GM21515 (cell line): ENCODE measurements around the gene ISG15.
"Not testable (repeated sequence)": the region's sequence is repeated elsewhere in the genome, so short reads cannot be mapped to it uniquely, and the experiment has no call there.

Experiments used
- ATAC-seq: cut with Tn5 transposase; IDR thresholded peaks from one replicate; pipeline ENCODE4 v1.9.1; 2021; ENCODE audit not compliant: unreplicated experiment

Gene ISG15

GRCh38 chr1:1025730-1026129 is 12.4 kb downstream of the ISG15 start:
- no peak for ATAC-seq

DNA sequence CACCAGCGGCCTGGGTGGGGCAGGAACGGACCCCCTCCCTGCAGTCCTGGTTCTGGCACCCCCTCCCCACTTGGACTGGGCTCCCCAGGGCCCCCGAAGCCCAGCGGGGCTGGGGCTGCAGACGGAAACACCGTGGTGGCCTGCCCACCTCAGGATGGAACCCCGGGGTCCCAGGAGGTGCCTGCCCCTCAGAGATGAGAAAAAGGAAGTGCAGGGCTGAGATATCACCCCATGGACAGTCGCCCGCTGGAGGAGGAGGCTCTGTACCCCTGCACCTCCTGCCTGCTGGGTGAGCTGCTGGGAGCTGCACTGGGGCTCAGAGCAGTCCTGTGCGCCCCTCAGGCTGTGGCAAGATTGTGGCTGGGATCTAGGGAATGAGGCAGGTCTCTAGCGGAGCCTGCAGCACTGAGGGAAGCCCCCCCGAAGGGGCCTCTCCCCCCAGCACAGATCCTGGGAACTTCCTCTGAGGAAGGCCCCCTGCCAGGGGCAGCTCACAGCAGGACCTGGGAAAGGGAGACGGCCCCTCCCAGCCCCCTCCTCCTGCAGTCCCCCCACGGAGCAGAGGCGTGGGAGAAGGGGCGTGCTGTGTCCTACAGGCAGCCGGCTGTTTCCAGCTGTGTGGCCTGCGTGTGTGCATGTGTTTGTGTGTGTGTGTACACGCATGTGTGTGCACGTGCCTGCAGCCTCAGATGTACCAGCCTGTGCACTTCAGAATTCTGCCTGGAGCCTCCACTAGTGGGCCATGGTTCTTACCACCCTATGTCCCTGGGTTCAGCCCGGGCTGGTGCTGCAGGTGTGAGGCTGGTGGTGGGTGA is 13.5 kb downstream of the ISG15 start:
- ATAC-seq: no peak

- ATAC-seq: no peak
Observed at GRCh38 chr1:1027791-1028190, 14.5 kb downstream of the ISG15 start.

DNA sequence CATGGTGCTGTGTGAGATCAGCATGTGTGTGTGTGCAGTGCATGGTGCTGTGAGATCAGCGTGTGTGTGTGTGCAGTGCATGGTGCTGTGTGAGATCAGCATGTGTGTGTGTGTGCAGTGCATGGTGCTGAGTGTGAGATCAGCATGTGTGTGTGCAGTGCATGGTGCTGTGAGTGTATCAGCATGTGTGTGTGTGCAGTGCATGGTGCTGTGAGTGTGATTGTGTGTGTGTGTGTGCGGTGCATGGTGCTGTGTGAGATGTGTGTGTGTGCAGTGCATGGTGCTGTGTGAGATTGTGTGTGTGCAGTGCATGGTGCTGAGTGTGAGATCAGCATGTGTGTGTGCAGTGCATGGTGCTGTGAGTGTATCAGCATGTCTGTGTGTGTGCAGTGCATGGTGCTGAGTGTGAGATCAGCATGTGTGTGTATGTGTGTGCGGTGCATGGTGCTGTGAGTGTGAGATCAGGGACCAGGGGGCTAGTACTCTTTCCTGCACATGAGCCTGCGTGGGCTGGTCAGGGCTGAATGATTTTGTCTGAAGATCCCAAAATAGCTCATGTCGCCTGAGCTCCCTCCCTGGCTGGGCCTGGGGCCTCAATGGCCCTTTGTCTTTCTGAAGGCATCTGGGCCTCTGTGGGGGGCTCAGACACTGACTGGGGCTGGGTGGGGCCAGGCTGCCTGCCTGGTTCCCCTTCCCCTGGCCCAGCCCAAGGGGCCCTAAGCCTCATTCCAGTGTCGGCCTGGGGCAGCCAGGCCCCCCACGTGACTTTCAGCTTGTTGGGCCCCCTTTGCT is 17.8 kb downstream of the ISG15 start:
- not testable (repeated sequence) for ATAC-seq

DNA sequence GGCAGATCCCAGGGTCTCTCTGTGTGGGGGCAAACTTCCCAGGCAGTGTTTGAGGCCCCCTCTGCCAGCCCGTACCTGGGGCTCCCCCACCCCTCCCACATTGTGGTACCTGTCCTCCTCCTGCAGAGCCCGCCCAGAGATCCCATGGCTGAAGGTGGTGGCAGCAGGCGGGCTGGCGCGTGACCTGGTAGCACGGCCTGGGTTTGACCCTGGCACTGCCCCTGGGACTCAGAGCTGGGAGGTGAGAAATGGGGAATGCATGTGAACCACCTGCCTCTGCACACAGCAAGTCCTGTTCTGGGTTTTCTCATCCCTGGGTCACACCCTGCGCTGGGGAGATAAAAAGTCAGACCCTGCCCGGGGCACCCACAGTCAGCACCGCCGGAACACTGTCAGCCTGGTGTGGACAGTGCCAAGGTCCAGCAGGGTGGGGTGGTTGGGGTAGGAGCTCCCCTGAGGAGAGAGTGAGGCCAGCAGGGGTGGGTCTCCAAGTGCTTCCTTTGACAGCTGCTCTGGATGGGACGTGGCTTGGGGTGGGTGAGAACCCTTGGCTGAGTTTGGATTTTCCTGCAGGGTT is 18.4 kb downstream of the ISG15 start:
- ATAC-seq: no peak

DNA sequence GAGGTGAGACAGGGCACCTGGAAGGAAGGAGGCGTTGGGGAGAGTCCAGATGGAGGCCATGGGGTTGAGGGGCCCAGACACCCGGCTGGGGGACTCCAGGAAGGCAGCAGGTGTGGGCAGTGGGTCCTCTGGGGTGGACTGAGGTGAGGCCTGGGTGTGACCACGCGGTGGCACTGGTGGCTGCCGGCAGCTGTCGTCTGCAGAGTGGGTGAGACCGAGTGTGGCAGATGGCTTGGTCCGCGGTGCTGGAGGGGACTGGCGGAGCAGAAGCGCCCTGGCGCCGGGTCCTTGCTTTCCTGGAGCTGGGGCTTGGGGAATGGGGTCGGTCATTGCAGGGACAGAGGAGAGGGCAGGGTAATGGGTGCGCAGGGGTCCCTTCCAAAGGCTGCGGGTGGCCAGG is 19.1 kb downstream of the ISG15 start:
- ATAC-seq: peak; percentile 8

- ATAC-seq: peak; percentile 76
Observed at GRCh38 chr1:1033009-1033587, 19.8 kb downstream of the ISG15 start.

DNA sequence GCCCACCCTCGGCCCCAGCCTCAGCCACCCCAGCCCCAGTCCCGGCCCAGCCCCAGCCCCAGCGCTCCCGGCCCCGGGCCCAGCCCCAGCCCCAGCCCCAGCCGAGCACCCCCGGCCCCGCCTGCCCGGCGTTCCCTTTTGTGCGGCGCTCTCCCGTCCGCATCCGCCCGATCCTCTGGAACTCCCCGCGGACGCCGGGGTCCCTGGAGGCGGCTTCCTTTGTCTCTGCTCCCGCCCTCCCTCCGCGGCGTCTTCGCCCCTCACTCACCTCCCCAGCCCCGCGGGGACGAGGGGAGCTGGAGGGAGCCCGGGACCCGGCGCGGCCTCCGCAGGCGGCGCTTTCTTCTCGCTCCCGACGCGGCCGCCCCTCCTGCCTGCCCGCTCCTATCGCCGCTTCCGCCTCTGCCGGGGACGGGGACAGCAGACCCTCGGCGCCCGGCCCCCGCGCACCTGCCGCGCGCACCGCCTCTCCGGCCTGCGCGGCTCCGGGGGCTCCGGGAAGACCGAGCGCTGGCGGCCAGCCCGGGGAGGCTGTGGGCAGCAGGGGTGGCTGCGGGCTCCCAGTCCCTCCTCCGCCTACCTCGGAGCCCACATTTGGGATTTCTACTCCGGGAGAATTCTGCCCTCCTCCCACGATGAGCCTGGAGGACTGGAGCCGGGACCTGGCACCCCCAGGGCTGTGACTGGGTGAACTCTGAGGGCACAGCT is 20.6 kb downstream of the ISG15 start:
- ATAC-seq: no peak

DNA sequence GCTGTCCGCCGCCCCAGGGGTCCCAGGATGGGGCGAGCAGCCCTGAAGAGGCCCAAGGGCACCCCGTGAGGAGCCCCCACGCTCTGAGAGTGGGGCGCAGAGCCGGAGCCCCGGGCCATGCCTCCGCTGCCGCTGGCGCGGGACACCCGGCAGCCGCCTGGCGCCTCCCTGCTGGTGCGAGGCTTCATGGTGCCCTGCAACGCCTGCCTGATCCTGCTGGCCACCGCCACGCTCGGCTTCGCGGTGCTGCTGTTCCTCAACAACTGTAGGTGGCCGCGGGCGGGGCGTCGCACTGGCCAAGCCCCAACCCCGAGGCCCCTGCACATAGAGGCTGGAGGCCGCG is 21.1 kb downstream of the ISG15 start:
- ATAC-seq: no peak

DNA sequence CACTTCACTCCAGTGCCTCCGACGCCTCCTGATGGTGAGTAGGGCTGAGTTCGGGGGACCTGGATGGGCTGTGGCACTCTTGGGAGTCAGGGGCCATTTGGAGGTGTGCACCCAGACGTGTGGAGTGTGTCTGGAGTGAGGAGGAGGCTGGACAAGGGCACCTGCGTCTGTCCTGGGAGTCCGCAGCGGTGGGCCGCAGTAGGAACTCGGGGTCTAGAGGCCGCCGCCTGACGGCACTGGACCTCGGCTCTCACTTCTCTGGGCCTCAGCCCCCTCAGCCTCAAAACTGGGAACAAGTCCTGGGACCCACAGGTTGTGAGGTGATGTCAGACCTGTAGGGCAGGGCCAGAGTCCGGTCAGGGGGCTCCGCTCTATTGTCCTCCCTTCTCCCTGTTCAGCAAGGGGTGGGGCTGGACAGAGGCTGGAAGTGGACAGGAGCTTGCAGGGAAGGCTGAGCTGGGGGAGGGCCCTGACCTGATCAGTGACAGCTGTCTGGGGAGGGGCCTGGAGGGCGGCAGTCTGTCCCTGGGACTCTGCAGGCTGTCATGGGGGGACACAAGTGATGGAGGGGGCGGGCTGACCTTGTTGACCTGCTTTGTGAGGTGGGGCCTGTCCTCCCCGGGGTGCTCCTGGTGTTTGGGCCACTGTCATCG is 22.1 kb downstream of the ISG15 start:
- no peak for ATAC-seq

- no peak for ATAC-seq
Observed at GRCh38 chr1:1037366-1038327, 24.4 kb downstream of the ISG15 start.

- no peak for ATAC-seq
Observed at GRCh38 chr1:1038694-1039093, 25.4 kb downstream of the ISG15 start.

DNA sequence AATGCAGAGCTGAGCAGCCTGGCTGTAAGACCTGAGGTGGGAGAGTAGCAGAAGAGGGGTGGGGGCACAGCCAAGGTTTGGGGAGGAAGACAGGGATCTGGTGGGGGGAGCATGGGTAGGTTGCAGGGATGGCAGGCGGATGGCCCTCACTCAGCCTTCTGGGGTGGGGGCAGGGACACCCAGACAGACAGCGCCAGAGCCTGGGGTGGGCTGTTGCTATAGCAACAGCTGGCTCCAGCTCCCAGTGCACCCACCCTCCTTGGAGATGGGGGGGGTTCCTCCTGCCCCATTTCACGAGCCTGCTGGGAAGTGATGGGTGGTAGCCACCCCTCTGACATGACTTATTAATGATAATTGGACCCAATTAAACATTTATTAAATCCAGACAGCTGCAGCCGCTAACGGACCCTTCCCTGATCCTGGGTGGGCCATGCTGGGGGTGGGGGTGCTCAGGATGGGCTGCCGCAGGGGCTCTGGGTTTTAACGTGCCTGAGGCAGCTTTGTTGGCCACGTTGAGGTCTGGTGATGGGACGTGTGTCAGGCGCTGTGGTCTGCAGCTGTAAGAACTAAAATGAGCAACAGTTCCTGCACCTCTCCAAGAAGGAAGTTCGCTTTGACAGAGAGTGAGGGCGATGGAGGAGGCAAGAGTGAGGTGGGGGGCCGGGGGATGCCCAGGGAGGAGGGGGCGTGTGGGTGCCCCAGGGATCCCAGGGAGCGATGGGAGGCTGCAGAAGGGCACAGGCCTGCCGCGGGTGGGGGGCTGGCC is 26.0 kb downstream of the ISG15 start:
- no peak for ATAC-seq

DNA sequence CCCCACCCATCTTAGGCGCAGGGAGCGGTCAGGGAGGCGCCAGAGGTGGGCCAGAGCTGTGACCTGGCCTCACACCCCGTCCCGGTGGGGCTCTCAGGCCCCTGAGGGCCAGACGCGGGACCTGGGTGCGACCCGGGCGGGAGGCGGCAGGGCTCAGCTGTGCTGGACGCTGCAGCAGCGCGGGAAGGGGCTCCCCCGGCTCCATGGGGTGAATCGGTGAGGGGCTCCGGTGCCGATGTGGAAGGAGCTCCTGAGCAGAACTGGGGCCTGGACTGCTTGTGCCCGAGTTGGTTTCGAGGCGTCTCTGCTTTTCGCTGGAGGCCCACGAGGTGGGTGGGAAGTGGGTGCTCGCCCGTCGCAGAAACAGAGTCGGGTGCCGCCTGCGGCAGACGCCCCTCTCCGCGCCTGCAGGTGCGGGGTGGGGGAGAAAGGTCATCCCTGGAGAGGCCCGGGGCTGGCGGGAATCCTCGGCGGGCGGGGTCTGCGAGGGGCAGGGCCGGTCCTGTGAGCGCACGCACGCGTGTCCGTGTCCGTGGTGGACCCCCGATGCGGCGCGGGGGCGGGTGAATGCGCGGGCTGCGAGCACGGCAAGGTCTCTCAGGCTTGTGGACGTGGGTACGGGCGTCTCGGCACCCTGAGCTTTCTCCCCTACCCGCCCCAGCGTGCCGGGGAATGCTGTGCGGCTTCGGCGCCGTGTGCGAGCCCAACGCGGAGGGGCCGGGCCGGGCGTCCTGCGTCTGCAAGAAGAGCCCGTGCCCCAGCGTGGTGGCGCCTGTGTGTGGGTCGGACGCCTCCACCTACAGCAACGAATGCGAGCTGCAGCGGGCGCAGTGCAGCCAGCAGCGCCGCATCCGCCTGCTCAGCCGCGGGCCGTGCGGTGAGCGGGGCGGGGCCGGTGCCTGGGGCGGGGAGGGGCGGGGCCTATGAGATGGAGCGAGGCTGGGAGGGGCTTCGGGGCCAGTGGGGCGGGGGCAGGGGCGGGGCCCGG is 27.0 kb downstream of the ISG15 start:
- ATAC-seq: peak; percentile 35

DNA sequence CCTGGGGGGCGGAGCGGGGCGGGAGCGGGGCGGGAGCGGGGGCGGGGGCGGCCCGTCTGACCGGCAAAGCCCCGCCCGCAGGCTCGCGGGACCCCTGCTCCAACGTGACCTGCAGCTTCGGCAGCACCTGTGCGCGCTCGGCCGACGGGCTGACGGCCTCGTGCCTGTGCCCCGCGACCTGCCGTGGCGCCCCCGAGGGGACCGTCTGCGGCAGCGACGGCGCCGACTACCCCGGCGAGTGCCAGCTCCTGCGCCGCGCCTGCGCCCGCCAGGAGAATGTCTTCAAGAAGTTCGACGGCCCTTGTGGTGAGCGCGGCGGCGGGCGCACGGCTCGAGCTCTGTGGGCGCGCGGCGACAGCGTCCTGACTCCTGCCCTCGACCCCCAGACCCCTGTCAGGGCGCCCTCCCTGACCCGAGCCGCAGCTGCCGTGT is 27.8 kb downstream of the ISG15 start:
- ATAC-seq: no peak

DNA sequence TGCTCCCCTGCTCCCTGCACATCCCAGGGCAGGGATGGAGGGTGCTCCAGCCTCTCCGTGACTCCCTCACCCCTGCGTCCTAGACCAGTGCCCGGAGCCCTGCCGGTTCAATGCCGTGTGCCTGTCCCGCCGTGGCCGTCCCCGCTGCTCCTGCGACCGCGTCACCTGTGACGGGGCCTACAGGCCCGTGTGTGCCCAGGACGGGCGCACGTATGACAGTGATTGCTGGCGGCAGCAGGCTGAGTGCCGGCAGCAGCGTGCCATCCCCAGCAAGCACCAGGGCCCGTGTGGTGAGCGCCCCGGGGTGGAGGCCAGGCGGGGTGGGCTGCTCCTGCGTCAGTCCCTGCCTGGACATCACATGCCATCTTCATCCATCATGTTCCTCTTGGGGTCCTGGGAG is 28.6 kb downstream of the ISG15 start:
- ATAC-seq: no peak

GRCh38 chr1:1042835-1043234 is 29.5 kb downstream of the ISG15 start:
- ATAC-seq: no peak
